Stimulated activated naive CD4-positive, alpha-beta T cell (primary cell): ENCODE data around the gene CYB5A.

Experiments
- DNase-seq, 6 experiments: peaks; one replicate each; lab custom pipeline; 2025; lab: John Stamatoyannopoulos, UW

CYB5A gene

GRCh38 chr18:74277296-74277695 is 14.5 kb downstream of the CYB5A start:
- DNase-seq, result no peak

- no peak for DNase-seq
These were observed 15.2 kb downstream of the CYB5A start for GRCh38 chr18:74276609-74277008.

- no peak for DNase-seq
These were observed 16.0 kb downstream of the CYB5A start for GRCh38 chr18:74275736-74276135.

GRCh38 chr18:74274700-74275099 is 17.1 kb downstream of the CYB5A start:
- DNase-seq, result no peak

- DNase-seq, result no peak
These were observed 18.4 kb downstream of the CYB5A start for GRCh38 chr18:74273394-74273793.

GRCh38 chr18:74271635-74272034 is 20.1 kb downstream of the CYB5A start:
- no peak for DNase-seq

GRCh38 chr18:74268933-74269620 is 22.7 kb downstream of the CYB5A start:
- no peak for DNase-seq

GRCh38 chr18:74268175-74268574 is 23.6 kb downstream of the CYB5A start:
- DNase-seq, result no peak

- no peak for DNase-seq
These were observed 25.6 kb downstream of the CYB5A start for GRCh38 chr18:74266161-74266560.

GRCh38 chr18:74265546-74266098 is 26.1 kb downstream of the CYB5A start:
- DNase-seq, result no peak

- DNase-seq, result no peak
These were observed 27.3 kb downstream of the CYB5A start for GRCh38 chr18:74264303-74265020.

- DNase-seq, result no peak
These were observed 30.6 kb downstream of the CYB5A start for GRCh38 chr18:74261053-74261713.

GRCh38 chr18:74259347-74259746 is 32.4 kb downstream of the CYB5A start:
- DNase-seq, result no peak

GRCh38 chr18:74257083-74257482 is 34.7 kb downstream of the CYB5A start:
- DNase-seq, result no peak

- DNase-seq, result no peak
These were observed 35.6 kb downstream of the CYB5A start for GRCh38 chr18:74256190-74256589.

GRCh38 chr18:74255131-74255616 is 36.6 kb downstream of the CYB5A start:
- no peak for DNase-seq

- no peak for DNase-seq
These were observed 39.7 kb downstream of the CYB5A start for GRCh38 chr18:74252039-74252395.

GRCh38 chr18:74251297-74252038 is 40.3 kb downstream of the CYB5A start:
- no peak for DNase-seq

- DNase-seq, result no peak
These were observed 41.6 kb downstream of the CYB5A start for GRCh38 chr18:74250131-74250530.

- no peak for DNase-seq
These were observed 42.4 kb downstream of the CYB5A start for GRCh38 chr18:74249181-74249968.

GRCh38 chr18:74248595-74248994 is 43.2 kb downstream of the CYB5A start:
- no peak for DNase-seq
